ENCODE data around the gene DDX25.
A peak's percentile ranks its signal among the peaks of the same experiment; 100 is the strongest.
"Not testable (repeated sequence)": the region's sequence is repeated elsewhere in the genome, so short reads cannot be mapped to it uniquely, and the experiment has no call there.

The DDX25 gene

DNA sequence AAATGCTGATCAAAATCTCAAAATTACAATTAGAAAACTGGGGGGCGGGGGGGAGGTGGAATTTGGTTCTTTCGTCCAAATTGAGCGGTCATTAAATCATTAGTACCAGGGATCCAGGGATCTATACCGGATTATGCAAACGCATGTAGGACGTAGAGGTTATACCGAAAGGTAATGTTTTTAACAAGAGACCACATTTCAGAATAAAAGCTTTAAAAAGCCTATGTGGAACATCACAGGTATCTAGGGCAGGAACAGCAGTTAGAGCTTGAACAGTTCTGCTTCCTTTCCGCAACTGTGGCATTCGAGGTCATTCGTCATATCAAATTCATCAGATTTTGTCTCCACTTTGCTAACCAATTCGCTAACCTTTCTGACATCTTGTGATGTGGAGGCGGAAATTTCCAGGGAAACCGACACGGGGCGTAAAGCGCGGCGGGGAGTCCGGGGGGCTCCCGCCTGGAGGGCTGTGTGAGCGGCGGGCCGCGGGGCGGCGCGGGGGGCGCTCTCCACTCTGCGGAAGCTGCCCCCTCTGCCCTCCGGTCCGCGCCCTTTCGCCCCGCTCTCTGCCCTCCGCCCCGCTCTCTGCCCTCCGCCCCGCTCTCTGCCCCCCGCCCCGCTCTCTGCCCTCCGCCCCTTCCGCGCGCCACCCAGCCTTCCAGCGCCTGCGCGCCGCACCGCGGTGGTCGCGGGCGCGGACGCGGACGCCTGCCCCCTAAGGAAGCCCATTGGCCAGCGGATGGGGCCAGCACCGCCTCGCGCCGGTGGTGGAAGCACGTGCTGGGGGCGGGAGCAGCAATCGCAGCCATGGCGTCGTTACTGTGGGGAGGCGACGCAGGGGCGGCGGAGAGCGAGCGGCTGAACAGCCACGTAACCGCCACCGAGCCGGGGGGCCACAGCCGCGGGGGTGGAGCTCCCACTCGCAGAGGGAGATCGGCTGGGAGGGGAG, at the start of gene DDX25:
DDX25 (plus strand) TSS at position 798 of the 949 bp plus-strand sequence; CDS start at position 808, 10 bp downstream.
- DNase-seq (ENCODE audit: low read depth in 2 of 2, low spot score in 1 of 2), result no peak

DNA sequence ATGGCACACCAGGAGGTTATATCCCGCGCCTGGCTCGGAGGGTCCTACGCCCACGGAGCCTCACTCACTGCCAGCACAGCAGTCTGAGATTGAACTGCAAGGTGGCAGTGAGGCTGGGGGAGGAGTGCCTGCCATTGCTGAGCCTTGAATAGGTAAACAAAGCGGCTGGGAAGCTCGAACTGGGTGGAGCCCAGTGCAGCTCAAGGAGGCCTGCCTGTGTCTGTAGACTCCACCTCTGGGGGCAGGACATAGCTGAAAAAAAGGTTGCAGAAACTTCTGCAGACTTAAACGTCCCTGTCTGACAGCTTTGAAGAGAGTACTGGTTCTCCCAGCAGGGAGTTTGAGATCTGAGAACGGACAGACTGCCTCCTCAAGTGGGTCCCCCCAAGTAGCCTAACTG, 46.6 kb upstream of the DDX25 start:
- not testable (repeated sequence) for DNase-seq (ENCODE audit: low read depth in 2 of 2, low spot score in 1 of 2)

DNA sequence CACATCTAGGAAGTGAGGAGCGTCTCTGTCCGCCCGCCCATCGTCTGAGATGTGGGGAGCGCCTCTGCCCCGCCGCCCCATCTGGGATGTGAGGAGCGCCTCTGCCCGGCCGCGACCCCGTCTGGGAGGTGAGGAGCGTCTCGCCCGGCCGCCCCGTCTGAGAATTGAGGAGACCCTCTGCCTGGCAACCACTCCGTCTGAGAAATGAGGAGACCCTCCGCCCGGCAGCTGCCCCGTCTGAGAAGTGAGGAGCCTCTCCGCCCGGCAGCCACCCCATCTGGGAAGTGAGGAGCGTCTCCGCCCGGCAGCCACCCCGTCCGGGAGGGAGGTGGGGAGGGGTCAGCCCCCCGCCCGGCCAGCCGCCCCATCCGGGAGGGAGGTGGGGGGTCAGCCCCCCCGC, 41.5 kb upstream of the DDX25 start:
- not testable (repeated sequence) for DNase-seq (ENCODE audit: low read depth in 2 of 2, low spot score in 1 of 2)

GRCh38 chr11:125865354-125865753, 39.0 kb upstream of the DDX25 start:
- DNase-seq (ENCODE audit: low read depth in 2 of 2, low spot score in 1 of 2), result not testable (repeated sequence)

GRCh38 chr11:125869521-125869920, 34.8 kb upstream of the DDX25 start:
- DNase-seq (ENCODE audit: low read depth in 2 of 2, low spot score in 1 of 2), result no peak

GRCh38 chr11:125871391-125872137, 32.7 kb upstream of the DDX25 start:
- DNase-seq (ENCODE audit: low read depth in 2 of 2, low spot score in 1 of 2), result no peak

DNA sequence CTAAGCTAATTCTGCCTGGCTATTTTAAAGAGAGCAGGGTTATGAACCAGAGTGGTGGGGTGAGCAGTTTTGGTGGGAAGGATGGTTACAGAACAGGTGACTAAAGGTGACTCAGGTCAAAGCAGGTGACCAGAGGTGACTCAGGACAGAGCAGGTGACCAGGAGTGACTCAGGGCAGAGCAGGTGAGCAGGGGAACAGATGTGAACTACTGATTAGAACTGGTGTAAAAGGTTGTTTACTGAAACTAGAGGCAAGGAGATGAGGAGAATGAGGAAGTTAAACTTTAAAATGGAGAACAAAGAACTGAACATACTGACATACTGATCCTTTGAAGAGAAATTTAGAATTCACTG, 32.2 kb upstream of the DDX25 start:
- no peak for DNase-seq (ENCODE audit: low read depth in 2 of 2, low spot score in 1 of 2)

DNA sequence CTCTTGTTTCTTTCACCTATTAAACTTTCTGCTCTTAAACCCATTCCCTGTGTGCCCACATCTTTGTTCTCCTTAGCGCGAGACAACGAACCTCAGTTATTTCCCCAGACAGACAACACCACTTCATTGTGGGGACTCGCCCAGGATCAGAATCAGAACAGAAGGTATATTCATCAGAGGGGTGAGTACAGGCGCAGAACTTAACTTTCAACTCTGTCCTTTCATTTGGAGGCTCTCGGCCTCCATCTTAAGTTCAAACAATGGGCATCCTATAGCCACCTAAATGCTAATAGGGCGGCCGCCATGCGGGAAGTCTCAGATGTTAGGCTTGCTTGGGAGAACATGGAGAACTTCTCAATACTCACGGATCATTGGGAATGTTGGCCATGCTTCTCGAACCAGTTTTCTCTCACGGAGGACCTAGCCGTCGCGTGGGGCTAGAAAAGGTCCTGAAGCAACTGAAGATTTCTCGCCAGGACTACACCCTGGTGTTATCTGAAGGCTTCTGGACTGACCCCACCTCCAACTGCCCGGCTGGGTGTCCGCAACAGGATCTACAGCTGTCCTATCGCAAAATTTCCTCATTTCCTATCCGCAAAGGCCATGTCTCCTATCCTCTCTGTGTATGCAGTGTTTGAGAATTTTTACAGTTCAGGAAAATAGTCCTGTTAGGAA, 30.3 kb upstream of the DDX25 start:
- DNase-seq (ENCODE audit: low read depth in 2 of 2, low spot score in 1 of 2), result no peak

DNA sequence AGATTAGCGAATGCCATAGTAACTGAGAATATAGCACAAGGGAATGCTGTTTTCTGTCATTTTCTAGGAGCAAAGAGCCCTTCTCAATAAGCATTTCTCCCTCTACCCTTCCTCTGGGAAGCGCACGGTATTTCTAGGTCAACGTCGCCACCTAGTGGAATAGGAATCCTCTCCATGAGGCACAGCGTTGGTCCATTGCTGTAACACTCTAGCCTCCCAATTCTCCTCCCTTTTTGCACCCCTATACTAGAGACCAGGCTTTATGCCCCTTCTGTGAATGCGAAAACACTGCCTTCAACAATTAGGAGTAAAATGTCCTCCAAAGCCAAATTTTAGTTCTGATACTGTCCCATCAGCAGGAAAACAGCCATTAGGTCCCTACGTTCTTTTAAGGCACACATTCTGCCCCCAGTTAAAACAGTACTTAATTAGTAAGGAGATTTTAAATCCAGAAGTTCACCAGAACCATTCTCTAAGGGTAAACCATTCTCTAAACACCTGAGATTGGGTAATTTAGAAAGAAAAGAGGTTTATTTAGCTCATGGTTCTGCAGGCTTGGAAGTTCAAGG, 29.7 kb upstream of the DDX25 start:
- no peak for DNase-seq (ENCODE audit: low read depth in 2 of 2, low spot score in 1 of 2)

- no peak for DNase-seq (ENCODE audit: low read depth in 2 of 2, low spot score in 1 of 2)
Observed at GRCh38 chr11:125881291-125881690, 23.0 kb upstream of the DDX25 start.

GRCh38 chr11:125883375-125883774, 20.9 kb upstream of the DDX25 start:
- no peak for DNase-seq (ENCODE audit: low read depth in 2 of 2, low spot score in 1 of 2)

GRCh38 chr11:125886997-125887372, 17.3 kb upstream of the DDX25 start:
- no peak for DNase-seq (ENCODE audit: low read depth in 2 of 2, low spot score in 1 of 2)

DNA sequence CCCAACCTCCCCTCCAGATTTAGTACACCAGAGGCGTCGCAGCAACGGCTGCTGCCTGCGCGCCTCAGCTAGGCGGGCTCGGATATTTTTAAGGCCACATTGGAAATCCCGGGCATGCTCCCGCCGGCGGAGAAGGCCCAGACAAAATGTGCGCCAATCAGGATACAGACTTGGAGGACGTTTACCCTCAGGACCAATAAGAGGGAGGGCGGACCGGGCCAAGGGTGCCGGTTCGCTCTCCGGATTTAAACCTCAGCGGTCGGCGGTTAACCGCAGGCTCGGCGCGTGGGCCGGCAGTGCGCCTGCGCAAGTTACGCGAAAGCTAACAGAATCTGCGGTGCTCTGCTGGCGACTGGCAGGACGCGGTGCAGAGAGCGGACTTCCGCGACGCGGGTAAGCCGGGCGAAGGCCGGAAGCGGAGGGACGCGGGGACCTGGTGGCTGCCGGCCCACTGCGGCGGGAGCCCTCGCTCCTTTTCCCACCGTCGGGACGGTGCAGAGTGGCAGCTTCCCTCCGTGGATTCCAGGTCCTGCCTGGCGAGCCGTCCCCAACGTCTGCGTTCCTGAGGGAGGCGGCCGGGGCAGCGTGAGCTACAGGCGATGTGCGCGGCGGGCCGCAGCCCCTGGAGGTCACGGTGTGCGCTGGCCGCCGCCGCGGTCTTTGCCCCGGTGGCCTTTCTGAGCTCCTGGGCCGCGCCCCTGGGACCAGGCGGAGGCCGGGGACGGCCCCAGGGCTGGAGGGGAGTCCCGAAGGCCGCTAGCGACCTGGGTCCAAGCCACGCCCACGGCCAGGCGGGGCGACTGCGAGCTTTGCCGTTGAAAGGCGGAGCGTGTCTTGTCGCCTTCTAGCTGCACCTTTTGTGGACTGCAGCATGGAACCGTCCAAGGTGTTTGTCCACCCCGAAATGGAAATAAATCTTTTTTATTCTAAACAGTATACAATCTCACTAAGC, 16.7 kb upstream of the DDX25 start, which contains the start of gene HYLS1:
HYLS1 (plus strand) TSS at position 296 of the 952 bp plus-strand sequence. CDS start 11,701 bp downstream, outside the sequence.
- peak; percentile 81 to 85 for DNase-seq (ENCODE audit: low read depth in 2 of 2, low spot score in 1 of 2)

- no peak for DNase-seq (ENCODE audit: low read depth in 2 of 2, low spot score in 1 of 2)
Observed at GRCh38 chr11:125890447-125891100, 13.7 kb upstream of the DDX25 start.

GRCh38 chr11:125892071-125892470, 12.2 kb upstream of the DDX25 start:
- no peak for DNase-seq (ENCODE audit: low read depth in 2 of 2, low spot score in 1 of 2)

- no peak for DNase-seq (ENCODE audit: low read depth in 2 of 2, low spot score in 1 of 2)
Observed at GRCh38 chr11:125892994-125893393, 11.3 kb upstream of the DDX25 start.

DNA sequence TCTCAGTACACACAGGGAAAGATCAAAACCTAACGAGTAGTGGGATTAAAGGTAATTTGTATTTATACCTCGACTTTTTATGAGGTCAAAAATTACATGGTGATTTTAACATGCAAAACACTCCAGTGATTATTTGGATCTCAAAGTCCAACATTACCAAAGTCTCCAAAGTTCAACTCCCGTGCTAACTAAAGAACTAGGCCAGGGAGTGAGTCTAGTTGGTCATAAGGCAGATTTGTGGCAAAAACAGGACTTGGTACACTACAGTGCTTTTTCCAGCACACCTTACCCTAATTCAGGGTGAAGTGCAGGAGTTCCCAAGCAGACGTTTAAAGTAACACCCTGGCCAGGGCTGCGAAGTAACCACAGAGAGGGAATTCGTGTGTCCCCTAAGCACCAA, 2.4 kb upstream of the DDX25 start:
- no peak for DNase-seq (ENCODE audit: low read depth in 2 of 2, low spot score in 1 of 2)

GRCh38 chr11:125902277-125902926, 1.9 kb upstream of the DDX25 start:
- no peak for DNase-seq (ENCODE audit: low read depth in 2 of 2, low spot score in 1 of 2)
